CD8-positive, alpha-beta memory T cell (primary cell): ENCODE measurements around the gene GOLGA8B. TPM values are rescaled to one million over a fixed set of nuclear protein-coding genes. Genes with fewer than 3 reads are reported as not detected.
"Not testable (repeated sequence)": the region's sequence is repeated elsewhere in the genome, so short reads cannot be mapped to it uniquely, and the experiment has no call there.

Experiments
- CTCF ChIA-PET: fragments of 350-600 bp; sonication (Branson Sonifier 250); formaldehyde crosslinking; loops from one replicate; lab custom pipeline; 2021; ENCODE audit warnings: antibody characterized with exemption; lab: Charles Lee
- POLR2A ChIA-PET: fragments of 350-600 bp; sonication (Branson Sonifier 250); formaldehyde crosslinking; loops from one replicate; lab custom pipeline; 2021; ENCODE audit warnings: antibody characterized with exemption; lab: Charles Lee
- DNase-seq, 5 donors: peaks; one replicate each; pipeline versions ENCODE4 v3.0.0 to v3.0.0-alpha.2; 2020 to 2022; ENCODE audit warnings: mixed read lengths in 1 of 5
- H3K27ac ChIP-seq: one replicate; pipeline ENCODE4 v1.7.0; 2013; ENCODE audit warnings: low read depth, mild to moderate bottlenecking, low read length, moderate library complexity
- H3K27me3 ChIP-seq: 2 replicates; pipeline ENCODE4 v1.7.0; 2013; ENCODE audit warnings: low read length, mild to moderate bottlenecking; ENCODE audit not compliant: insufficient read depth, poor library complexity, severe bottlenecking
- H3K36me3 ChIP-seq: 2 replicates; pipeline ENCODE4 v1.7.0; 2013; ENCODE audit warnings: mild to moderate bottlenecking, low read length, moderate library complexity; ENCODE audit not compliant: insufficient read depth
- H3K4me1 ChIP-seq: 2 replicates; pipeline ENCODE4 v1.7.0; 2013; ENCODE audit warnings: mild to moderate bottlenecking, low read length, moderate library complexity; ENCODE audit not compliant: insufficient read depth
- H3K4me3 ChIP-seq: 2 replicates; pipeline ENCODE4 v1.7.0; 2013; ENCODE audit warnings: mild to moderate bottlenecking, low read length
- H3K9me3 ChIP-seq: 2 replicates; pipeline ENCODE4 v1.7.0; 2013; ENCODE audit warnings: mild to moderate bottlenecking, low read length
- H3K27ac Mint-ChIP-seq, 8 donors: one replicate each; pipeline ENCODE4 v1.8.0; 2020 to 2021; ENCODE audit warnings: mixed read lengths in 8 of 8, mild to moderate bottlenecking in 6 of 8, inconsistent platforms in 3 of 8, moderate library complexity in 3 of 8
- H3K27me3 Mint-ChIP-seq, 2 donors: one replicate each; pipeline ENCODE4 v1.8.0; 2020 to 2021; ENCODE audit warnings: mixed read lengths in 2 of 2, mild to moderate bottlenecking in 1 of 2, moderate library complexity in 1 of 2
- H3K36me3 Mint-ChIP-seq, 3 donors: one replicate each; pipeline ENCODE4 v1.8.0; 2020 to 2021; ENCODE audit warnings: mixed read lengths in 3 of 3, inconsistent platforms in 1 of 3, mild to moderate bottlenecking in 1 of 3
- H3K4me1 Mint-ChIP-seq, 3 donors: one replicate each; pipeline ENCODE4 v1.8.0; 2020 to 2021; ENCODE audit warnings: mixed read lengths in 3 of 3, inconsistent platforms in 1 of 3, mild to moderate bottlenecking in 1 of 3
- H3K4me3 Mint-ChIP-seq, 7 donors: one replicate each; pipeline ENCODE4 v1.8.0; 2020 to 2021; ENCODE audit warnings: mixed read lengths in 7 of 7, mild to moderate bottlenecking in 6 of 7, moderate library complexity in 4 of 7, inconsistent platforms in 2 of 7
- H3K9me3 Mint-ChIP-seq, 5 donors: one replicate each; pipeline ENCODE4 v1.8.0; 2020 to 2022; ENCODE audit warnings: mixed read lengths in 5 of 5, mild to moderate bottlenecking in 3 of 5, moderate library complexity in 2 of 5, inconsistent platforms in 1 of 5
- polyA plus RNA-seq: library from polyadenylated mRNA; unstranded; fragments of 300-500 nt; fragmentation: Illumina TruSeq; gene quantifications from one replicate; pipeline ENCODE4 v1.2.3, GENCODE V29; 2021
- total RNA-seq, 2 experiments: library from RNA; stranded (reverse); gene quantifications; one replicate each; pipeline ENCODE4 v1.2.3, GENCODE V29; 2021

The GOLGA8B gene
- total and polyA plus RNA-seq, 3 experiments from 2014 or later, result 4.7 to 136 (median 132) TPM

DNA sequence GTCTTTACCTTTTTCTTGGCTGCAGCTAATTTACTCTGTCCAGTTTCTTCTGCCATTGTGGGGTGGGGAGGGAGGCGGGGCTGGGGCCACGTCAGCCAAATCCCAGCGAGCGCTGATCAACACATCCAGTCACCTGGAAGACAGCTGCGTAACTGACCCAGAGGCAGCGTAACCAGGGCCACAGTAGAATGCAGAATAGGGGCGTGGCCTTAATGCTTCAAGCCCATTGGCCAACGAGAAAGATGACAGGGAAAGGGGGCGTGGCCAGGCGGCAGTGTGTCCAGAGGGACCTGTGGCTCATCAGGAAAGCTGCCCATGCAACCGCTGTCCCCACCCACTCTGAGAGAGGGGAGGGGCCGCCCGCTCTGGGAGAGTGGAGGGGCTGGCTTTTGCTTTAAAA, 47.6 kb downstream of the GOLGA8B start:
- CTCF ChIA-PET, H3K36me3 ChIP-seq, H3K27me3 Mint-ChIP-seq, POLR2A ChIA-PET, H3K4me3 ChIP-seq, H3K27ac Mint-ChIP-seq, H3K9me3 ChIP-seq, DNase-seq, H3K9me3 Mint-ChIP-seq, H3K27ac ChIP-seq, H3K4me1 Mint-ChIP-seq, H3K4me1 ChIP-seq, H3K36me3 Mint-ChIP-seq, H3K4me3 Mint-ChIP-seq, H3K27me3 ChIP-seq: not testable (repeated sequence)

Other genes with a start within 250 kb of the GOLGA8B start
- 10 to 100 TPM; 19.2 to 20.6 TPM for gene SLC12A6, start 245.9 kb downstream of the GOLGA8B start, total RNA-seq
- gene SLC12A6, start 245.9 kb downstream of the GOLGA8B start, polyA plus RNA-seq, result 7.1 TPM
- 100 to 1,000 TPM; 284 to 292 TPM for gene NOP10, start 240.5 kb downstream of the GOLGA8B start, total RNA-seq
- gene NOP10, start 240.5 kb downstream of the GOLGA8B start, polyA plus RNA-seq, result 294 TPM
- gene NUTM1, start 240.3 kb downstream of the GOLGA8B start, total RNA-seq, result not detected
- gene NUTM1, start 240.3 kb downstream of the GOLGA8B start, polyA plus RNA-seq, result not detected
- 10 to 100 TPM; 49.5 to 57.4 TPM for gene LPCAT4, start 216.5 kb downstream of the GOLGA8B start, total RNA-seq
- gene LPCAT4, start 216.5 kb downstream of the GOLGA8B start, polyA plus RNA-seq, result 17.4 TPM
- gene GOLGA8A, start 145.8 kb downstream of the GOLGA8B start, total RNA-seq, result 100 to 1,000 TPM in 1 of 2 experiments, 10 to 100 TPM in 1; 94.0 to 104 TPM
- gene GOLGA8A, start 145.8 kb downstream of the GOLGA8B start, polyA plus RNA-seq, result 2.6 TPM
- not detected for gene GJD2, start 171.3 kb upstream of the GOLGA8B start, total RNA-seq
- gene GJD2, start 171.3 kb upstream of the GOLGA8B start, polyA plus RNA-seq, result not detected
- not detected for gene ACTC1, start 211.9 kb upstream of the GOLGA8B start, total RNA-seq
- gene ACTC1, start 211.9 kb upstream of the GOLGA8B start, polyA plus RNA-seq, result not detected